GM18873 (cell line): ENCODE data around the gene ADAM29.
"Not testable (repeated sequence)": the region's sequence is repeated elsewhere in the genome, so short reads cannot be mapped to it uniquely, and the experiment has no call there.

Source experiments
- ATAC-seq: cut with Tn5 transposase; IDR thresholded peaks from one replicate; pipeline ENCODE4 v1.9.1; 2021; ENCODE audit warnings: mild to moderate bottlenecking, moderate library complexity, moderate number of reproducible peaks; ENCODE audit not compliant: unreplicated experiment, low FRiP score

Gene ADAM29

GRCh38 chr4:174940002-174940401, 21.8 kb downstream of the ADAM29 start:
- no peak for ATAC-seq

- ATAC-seq = no peak
These were observed 28.1 kb downstream of the ADAM29 start for GRCh38 chr4:174946246-174946645.

DNA sequence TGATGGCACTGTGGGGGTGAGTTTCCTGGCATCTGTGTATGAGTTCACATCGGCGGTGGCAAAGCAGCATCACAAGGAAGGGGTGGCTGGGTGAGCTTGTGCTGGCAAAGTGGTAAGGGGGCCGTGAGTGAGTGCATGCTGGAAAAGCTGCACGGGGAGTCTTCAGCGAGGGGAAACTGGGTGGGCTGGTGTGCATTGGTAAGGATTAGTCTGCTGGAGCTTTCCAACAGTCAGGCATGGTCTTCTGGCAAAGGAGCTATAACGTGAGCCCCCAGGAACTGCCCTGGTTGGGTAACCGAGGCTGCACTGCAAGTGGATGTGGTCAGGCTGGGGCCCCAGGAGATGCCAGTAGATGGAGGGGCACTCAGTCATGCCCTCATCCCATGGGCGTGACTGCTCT, 30.7 kb downstream of the ADAM29 start:
- ATAC-seq = no peak

- no peak for ATAC-seq
These were observed 54.8 kb downstream of the ADAM29 start for GRCh38 chr4:174972911-174973310.

GRCh38 chr4:174973336-174973735, 55.2 kb downstream of the ADAM29 start:
- no peak for ATAC-seq

GRCh38 chr4:174983128-174983750, 65.1 kb downstream of the ADAM29 start:
- no peak for ATAC-seq

- not testable (repeated sequence) for ATAC-seq
These were observed 65.7 kb downstream of the ADAM29 start for GRCh38 chr4:174983870-174984269.

DNA sequence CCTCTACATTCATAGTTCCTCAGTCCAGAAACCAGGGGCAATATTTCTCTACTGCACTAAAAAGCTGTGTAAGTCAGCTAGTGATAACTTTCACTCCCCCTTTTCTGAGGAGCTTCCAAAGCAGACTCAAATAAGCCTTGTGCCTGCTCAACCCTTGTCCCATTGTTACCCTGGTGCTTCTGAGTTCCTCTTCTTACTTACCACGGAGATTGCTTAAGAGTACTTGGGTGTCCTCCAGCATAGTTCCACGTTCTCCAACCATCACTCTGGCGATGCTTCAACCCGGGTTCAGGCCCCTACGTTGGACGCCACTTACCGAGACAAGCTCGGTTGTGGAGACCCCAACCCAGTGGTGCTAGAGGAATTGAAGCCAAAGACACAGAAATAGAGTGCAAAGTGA, 71.6 kb downstream of the ADAM29 start:
- ATAC-seq = no peak

DNA sequence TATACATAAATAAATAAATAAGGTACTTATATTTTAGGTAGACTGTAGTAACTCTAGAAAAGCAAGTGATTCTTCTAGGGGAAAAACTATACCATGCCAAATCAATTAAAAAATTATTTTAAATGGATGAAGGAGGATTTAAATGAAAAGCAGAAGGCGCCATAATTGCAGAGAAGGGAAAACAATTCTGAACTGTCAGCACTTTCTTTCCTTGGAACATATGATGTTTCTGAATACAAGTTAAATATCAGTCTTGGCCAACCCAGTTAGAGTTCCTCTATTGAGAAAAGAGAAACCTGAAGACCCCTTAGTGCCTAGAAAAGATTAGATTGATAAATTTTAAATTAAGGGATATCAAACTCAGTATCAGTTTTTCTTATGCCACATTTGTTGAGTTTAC, 75.8 kb downstream of the ADAM29 start:
- ATAC-seq = no peak

DNA sequence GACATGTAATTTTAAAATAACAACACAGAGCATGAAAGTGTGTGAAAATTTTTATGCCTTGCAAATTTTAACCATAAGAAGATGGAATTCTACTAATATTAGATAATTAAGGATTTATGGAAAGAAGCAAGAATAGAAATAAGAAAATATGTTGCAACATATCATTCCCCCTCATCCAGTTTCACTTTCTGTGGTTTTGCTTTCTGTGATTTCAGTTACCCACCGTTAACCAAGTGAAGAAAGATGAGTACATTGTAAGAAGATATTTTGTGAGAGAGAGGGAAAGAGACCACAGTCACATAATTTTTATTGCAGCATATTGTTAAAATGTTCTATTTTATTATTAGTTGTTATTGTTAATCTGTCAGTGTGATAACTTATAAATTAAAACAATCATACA, 77.9 kb downstream of the ADAM29 start:
- ATAC-seq = no peak

GRCh38 chr4:174999407-174999806, 81.2 kb downstream of the ADAM29 start:
- ATAC-seq = no peak

GRCh38 chr4:175017751-175018150, 99.6 kb downstream of the ADAM29 start:
- no peak for ATAC-seq

DNA sequence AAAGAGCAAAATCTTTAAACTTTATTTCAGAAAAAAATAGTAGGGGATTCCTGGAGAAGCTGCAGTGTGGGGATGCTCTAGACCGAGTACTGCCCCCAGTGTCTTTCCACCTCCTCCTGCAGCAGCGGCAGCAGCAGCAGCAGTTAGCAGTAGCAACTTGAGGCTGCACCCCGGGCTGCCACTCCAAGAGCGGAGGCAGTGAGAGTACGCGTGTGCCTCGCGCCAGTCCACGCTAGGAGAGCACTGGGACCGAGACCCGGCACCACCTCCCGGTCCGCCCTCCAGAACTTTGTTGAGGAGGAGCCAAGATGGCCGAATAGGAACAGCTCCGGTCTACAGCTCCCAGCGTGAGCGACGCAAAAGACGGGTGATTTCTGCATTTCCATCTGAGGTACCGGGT, 101.3 kb downstream of the ADAM29 start:
- not testable (repeated sequence) for ATAC-seq
